ENCODE results near the gene OPCML. TPM values are rescaled to one million over a fixed set of nuclear protein-coding genes. Genes with fewer than 3 reads are reported as not detected.

Gene OPCML
- polyA plus RNA-seq, 1 donor from 2014 or later: 11.6 TPM

- Histone ChIP-seq H3K27me3 (ENCODE audit: insufficient read depth, low read depth, low read length) (no peaks in the 10 kb centered on the region), H3K9ac (ENCODE audit: low read length) (no peak overlapping the region), H3K9me3 (ENCODE audit: low read length) (no peaks in the 10 kb centered on the region), H3K79me2 (replicated peaks; ENCODE audit: insufficient read depth, low read length) (no peaks in the 10 kb centered on the region), H3K4me2 (ENCODE audit: low read length) (no peak overlapping the region), H2AFZ (ENCODE audit: low read depth, low read length) (no peak overlapping the region), H3K36me3 (ENCODE audit: insufficient read depth, low read length) (no peaks in the 10 kb centered on the region), H3K9me2 (ENCODE audit: insufficient read depth, low read length) (no peaks in the 10 kb centered on the region), H3K27ac (ENCODE audit: low read length) (no peak overlapping the region), H3F3A (ENCODE audit: insufficient read depth, low read length, poor library complexity, severe bottlenecking) (no peaks in the 10 kb centered on the region), H3K4me3 (ENCODE audit: low read length) (no peak overlapping the region), H4K20me1 (ENCODE audit: insufficient read depth) (no peaks in the 10 kb centered on the region)
- TF ChIP-seq, protein P1, sequence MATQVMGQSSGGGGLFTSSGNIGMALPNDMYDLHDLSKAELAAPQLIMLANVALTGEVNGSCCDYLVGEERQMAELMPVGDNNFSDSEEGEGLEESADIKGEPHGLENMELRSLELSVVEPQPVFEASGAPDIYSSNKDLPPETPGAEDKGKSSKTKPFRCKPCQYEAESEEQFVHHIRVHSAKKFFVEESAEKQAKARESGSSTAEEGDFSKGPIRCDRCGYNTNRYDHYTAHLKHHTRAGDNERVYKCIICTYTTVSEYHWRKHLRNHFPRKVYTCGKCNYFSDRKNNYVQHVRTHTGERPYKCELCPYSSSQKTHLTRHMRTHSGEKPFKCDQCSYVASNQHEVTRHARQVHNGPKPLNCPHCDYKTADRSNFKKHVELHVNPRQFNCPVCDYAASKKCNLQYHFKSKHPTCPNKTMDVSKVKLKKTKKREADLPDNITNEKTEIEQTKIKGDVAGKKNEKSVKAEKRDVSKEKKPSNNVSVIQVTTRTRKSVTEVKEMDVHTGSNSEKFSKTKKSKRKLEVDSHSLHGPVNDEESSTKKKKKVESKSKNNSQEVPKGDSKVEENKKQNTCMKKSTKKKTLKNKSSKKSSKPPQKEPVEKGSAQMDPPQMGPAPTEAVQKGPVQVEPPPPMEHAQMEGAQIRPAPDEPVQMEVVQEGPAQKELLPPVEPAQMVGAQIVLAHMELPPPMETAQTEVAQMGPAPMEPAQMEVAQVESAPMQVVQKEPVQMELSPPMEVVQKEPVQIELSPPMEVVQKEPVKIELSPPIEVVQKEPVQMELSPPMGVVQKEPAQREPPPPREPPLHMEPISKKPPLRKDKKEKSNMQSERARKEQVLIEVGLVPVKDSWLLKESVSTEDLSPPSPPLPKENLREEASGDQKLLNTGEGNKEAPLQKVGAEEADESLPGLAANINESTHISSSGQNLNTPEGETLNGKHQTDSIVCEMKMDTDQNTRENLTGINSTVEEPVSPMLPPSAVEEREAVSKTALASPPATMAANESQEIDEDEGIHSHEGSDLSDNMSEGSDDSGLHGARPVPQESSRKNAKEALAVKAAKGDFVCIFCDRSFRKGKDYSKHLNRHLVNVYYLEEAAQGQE (IDR thresholded peaks at IDR 0.05; ENCODE audit: borderline replicate concordance): no peak
- TF ChIP-seq MXI1 (conservative IDR thresholded peaks at IDR 0.05; ENCODE audit: poor library complexity, severe bottlenecking) (no peak), POLR2AphosphoS5 (IDR thresholded peaks at IDR 0.05) (no peak), TAF1 (IDR thresholded peaks at IDR 0.05; ENCODE audit: low read depth) (no peak), EP300 (conservative IDR thresholded peaks at IDR 0.05; ENCODE audit: poor library complexity, severe bottlenecking) (no peak), RAD21 (conservative IDR thresholded peaks at IDR 0.05) (no peak), EZH2 (IDR thresholded peaks at IDR 0.05; ENCODE audit: borderline replicate concordance, insufficient read depth, low read length, poor library complexity, severe bottlenecking) (no peak), SMC3 (conservative IDR thresholded peaks at IDR 0.05; ENCODE audit: poor library complexity) (no peak)
- TF ChIP-seq, protein P2, sequence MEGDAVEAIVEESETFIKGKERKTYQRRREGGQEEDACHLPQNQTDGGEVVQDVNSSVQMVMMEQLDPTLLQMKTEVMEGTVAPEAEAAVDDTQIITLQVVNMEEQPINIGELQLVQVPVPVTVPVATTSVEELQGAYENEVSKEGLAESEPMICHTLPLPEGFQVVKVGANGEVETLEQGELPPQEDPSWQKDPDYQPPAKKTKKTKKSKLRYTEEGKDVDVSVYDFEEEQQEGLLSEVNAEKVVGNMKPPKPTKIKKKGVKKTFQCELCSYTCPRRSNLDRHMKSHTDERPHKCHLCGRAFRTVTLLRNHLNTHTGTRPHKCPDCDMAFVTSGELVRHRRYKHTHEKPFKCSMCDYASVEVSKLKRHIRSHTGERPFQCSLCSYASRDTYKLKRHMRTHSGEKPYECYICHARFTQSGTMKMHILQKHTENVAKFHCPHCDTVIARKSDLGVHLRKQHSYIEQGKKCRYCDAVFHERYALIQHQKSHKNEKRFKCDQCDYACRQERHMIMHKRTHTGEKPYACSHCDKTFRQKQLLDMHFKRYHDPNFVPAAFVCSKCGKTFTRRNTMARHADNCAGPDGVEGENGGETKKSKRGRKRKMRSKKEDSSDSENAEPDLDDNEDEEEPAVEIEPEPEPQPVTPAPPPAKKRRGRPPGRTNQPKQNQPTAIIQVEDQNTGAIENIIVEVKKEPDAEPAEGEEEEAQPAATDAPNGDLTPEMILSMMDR (IDR thresholded peaks at IDR 0.05; ENCODE audit: poor library complexity, severe bottlenecking): no peak
Observed at GRCh38 chr11:132504501-132505041, 1027.7 kb downstream of the OPCML start.

DNA sequence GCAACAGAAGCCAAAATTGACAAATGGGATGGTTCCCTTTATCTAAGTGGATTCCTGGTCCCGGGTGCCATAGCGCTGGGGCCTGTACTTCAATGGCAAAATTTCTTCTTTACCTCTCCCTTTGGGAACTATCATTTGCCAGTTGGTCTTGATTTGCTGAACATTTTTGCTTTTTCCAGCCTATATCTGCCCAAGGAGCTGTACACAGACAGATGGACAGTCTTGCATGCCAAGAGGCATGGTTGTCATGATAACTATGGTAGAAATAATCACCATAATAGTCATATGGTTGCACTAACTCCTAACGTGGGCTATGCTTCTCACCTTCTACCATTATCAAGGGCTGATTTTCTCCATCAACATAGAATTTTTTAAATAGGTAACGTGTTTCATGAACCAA is 1030.9 kb downstream of the OPCML start:
- no peaks in the 10 kb centered on the region for H3F3A ChIP-seq (ENCODE audit: insufficient read depth, low read length, poor library complexity, severe bottlenecking)
- no peak overlapping the region for H3K27ac ChIP-seq (ENCODE audit: low read length)
- TF ChIP-seq RAD21 (conservative IDR thresholded peaks at IDR 0.05) (no peak), MXI1 (conservative IDR thresholded peaks at IDR 0.05; ENCODE audit: poor library complexity, severe bottlenecking) (no peak), SMC3 (conservative IDR thresholded peaks at IDR 0.05; ENCODE audit: poor library complexity) (no peak), EZH2 (IDR thresholded peaks at IDR 0.05; ENCODE audit: borderline replicate concordance, insufficient read depth, low read length, poor library complexity, severe bottlenecking) (no peak), TAF1 (IDR thresholded peaks at IDR 0.05; ENCODE audit: low read depth) (no peak), EP300 (conservative IDR thresholded peaks at IDR 0.05; ENCODE audit: poor library complexity, severe bottlenecking) (no peak)
- H3K4me3 ChIP-seq (ENCODE audit: low read length): no peak overlapping the region
- no peaks in the 10 kb centered on the region for H3K9me2 ChIP-seq (ENCODE audit: insufficient read depth, low read length)
- H3K4me2 ChIP-seq (ENCODE audit: low read length): no peak overlapping the region
- no peak overlapping the region for H2AFZ ChIP-seq (ENCODE audit: low read depth, low read length)
- H3K79me2 ChIP-seq (replicated peaks; ENCODE audit: insufficient read depth, low read length): no peaks in the 10 kb centered on the region
- H3K27me3 ChIP-seq (ENCODE audit: insufficient read depth, low read depth, low read length): no peaks in the 10 kb centered on the region
- no peaks in the 10 kb centered on the region for H4K20me1 ChIP-seq (ENCODE audit: insufficient read depth)
- no peaks in the 10 kb centered on the region for H3K9me3 ChIP-seq (ENCODE audit: low read length)
- no peaks in the 10 kb centered on the region for H3K36me3 ChIP-seq (ENCODE audit: insufficient read depth, low read length)
- H3K9ac ChIP-seq (ENCODE audit: low read length): no peak overlapping the region
